Liver (tissue), 9 donors: ENCODE data around the gene CDH19. TPM values are rescaled to one million over a fixed set of nuclear protein-coding genes. Genes with fewer than 3 reads are reported as not detected.

ENCODE experiments used
- DNase-seq: peaks from one replicate; pipeline ENCODE4 v3.0.0-alpha.2; 2017; ENCODE audit warnings: low spot score
- H3K27ac ChIP-seq, 2 donors: one replicate each; pipeline ENCODE4 v1.7.0; 2013; ENCODE audit warnings: inconsistent platforms in 2 of 2, low read length in 2 of 2, control low read depth in 1 of 2, low read depth in 1 of 2, mild to moderate bottlenecking in 1 of 2
- H3K27me3 ChIP-seq, 4 donors: one replicate each; pipeline versions ENCODE4 v1.6.1 to v1.7.0; 2013; ENCODE audit warnings: low read length in 3 of 4, inconsistent platforms in 1 of 4, mild to moderate bottlenecking in 1 of 4, moderate library complexity in 1 of 4; ENCODE audit not compliant: control insufficient read depth in 4 of 4, insufficient read depth in 4 of 4
- H3K36me3 ChIP-seq, 4 donors: one replicate each; pipeline versions ENCODE4 v1.6.1 to v1.7.0; 2013; ENCODE audit warnings: low read length in 3 of 4, mild to moderate bottlenecking in 3 of 4, low read depth in 1 of 4, moderate library complexity in 1 of 4; ENCODE audit not compliant: control insufficient read depth in 4 of 4, insufficient read depth in 3 of 4
- H3K4me1 ChIP-seq, 4 donors: one replicate each; pipeline versions ENCODE4 v1.6.1 to v1.7.0; 2013; ENCODE audit warnings: low read length in 3 of 4, mild to moderate bottlenecking in 3 of 4, moderate library complexity in 1 of 4; ENCODE audit not compliant: control insufficient read depth in 4 of 4, insufficient read depth in 4 of 4
- H3K4me3 ChIP-seq, 3 donors: one replicate each; pipeline versions ENCODE4 v1.6.1 to v1.7.0; 2013; ENCODE audit warnings: low read length in 3 of 3, control low read depth in 1 of 3, low read depth in 1 of 3, mild to moderate bottlenecking in 1 of 3
- H3K9ac ChIP-seq, 2 donors: one replicate each; pipeline ENCODE4 v1.7.0; 2013; ENCODE audit warnings: low read length in 2 of 2, mild to moderate bottlenecking in 2 of 2, moderate library complexity in 2 of 2, control low read depth in 1 of 2, low read depth in 1 of 2
- H3K9me3 ChIP-seq, 4 donors: one replicate each; pipeline versions ENCODE4 v1.6.1 to v1.7.0; 2013; ENCODE audit warnings: low read length in 3 of 4; ENCODE audit not compliant: control insufficient read depth in 4 of 4
- EGR1 ChIP-seq, 2 donors: IDR thresholded peaks; 2 replicates each; pipeline ENCODE4 v1.6.1; 2016 to 2018; ENCODE audit warnings: antibody characterized with exemption in 2 of 2, low read depth in 2 of 2
- FOXA1 ChIP-seq: IDR thresholded peaks from 2 replicates; pipeline ENCODE4 v1.6.1; 2016; ENCODE audit warnings: antibody characterized with exemption
- GABPA ChIP-seq, 2 donors: IDR thresholded peaks in 1 of 2; conservative IDR thresholded peaks in 1 of 2; 2 replicates each; pipeline ENCODE4 v1.6.1; 2016; ENCODE audit warnings: antibody characterized with exemption in 2 of 2, mild to moderate bottlenecking in 1 of 2, moderate library complexity in 1 of 2
- HNF4A ChIP-seq, 2 donors: conservative IDR thresholded peaks; 2 replicates each; pipeline ENCODE4 v1.6.1; 2016; ENCODE audit warnings: antibody characterized with exemption in 2 of 2, mild to moderate bottlenecking in 2 of 2
- HNF4G ChIP-seq: IDR thresholded peaks from 2 replicates; pipeline ENCODE4 v1.6.1; 2016; ENCODE audit warnings: antibody characterized with exemption
- JUND ChIP-seq, 2 donors: IDR thresholded peaks; 2 replicates each; pipeline ENCODE4 v1.6.1; 2016; ENCODE audit warnings: antibody characterized with exemption in 2 of 2
- NR2F2 ChIP-seq: IDR thresholded peaks from 2 replicates; pipeline ENCODE4 v1.6.1; 2016; ENCODE audit warnings: antibody characterized with exemption
- RAD21 ChIP-seq, 2 donors: IDR thresholded peaks; 2 replicates each; pipeline ENCODE4 v1.6.1; 2016; ENCODE audit warnings: antibody characterized with exemption in 2 of 2, mild to moderate bottlenecking in 2 of 2
- RXRA ChIP-seq, 2 donors: IDR thresholded peaks; 2 replicates each; pipeline ENCODE4 v1.6.1; 2017 to 2018; ENCODE audit warnings: antibody characterized with exemption in 2 of 2, mild to moderate bottlenecking in 1 of 2
- SP1 ChIP-seq: IDR thresholded peaks from 2 replicates; pipeline ENCODE4 v1.6.1; 2018; ENCODE audit warnings: antibody characterized with exemption, mild to moderate bottlenecking
- TAF1 ChIP-seq: conservative IDR thresholded peaks from 2 replicates; pipeline ENCODE4 v1.6.1; 2016; ENCODE audit warnings: antibody characterized with exemption, mild to moderate bottlenecking
- YY1 ChIP-seq: IDR thresholded peaks from 2 replicates; pipeline ENCODE4 v1.6.1; 2016; ENCODE audit warnings: antibody characterized with exemption, mild to moderate bottlenecking
- WGBS: extraction: QIAGEN DNeasy Blood & Tissue Kit; methylation state at CpG from one replicate; pipeline ENCODE4 v1.1.7; 2013; 5-methylcytosine and 5-hydroxymethylcytosine counted together
- polyA plus RNA-seq, 2 donors: library from polyadenylated mRNA; stranded (reverse) in 1 of 2; unstranded in 1 of 2; fragments of 200-250 nt in 1 of 2; fragments of >200 nt in 1 of 2; fragmentation: Nextera tagmentation in 1 of 2; extraction: Ambion mirVana in 1 of 2; gene quantifications; one replicate each; pipeline versions ENCODE4 v1.2.1 to v1.2.3, GENCODE V29; 2013 to 2015
- total RNA-seq, 2 donors: library from RNA; depleted of rRNA; stranded (reverse); fragments of >200 nt; gene quantifications; one replicate each; pipeline ENCODE4 v1.2.3, GENCODE V29; 2014
- TF ChIP-seq, protein P1 (sequence below): IDR thresholded peaks from 2 replicates; pipeline ENCODE4 v1.6.1; 2016; ENCODE audit warnings: antibody characterized with exemption
- TF ChIP-seq, protein P2 (sequence below): IDR thresholded peaks from 2 replicates; pipeline ENCODE4 v1.6.1; 2016; ENCODE audit warnings: antibody characterized with exemption
- TF ChIP-seq, protein P3 (sequence below): fragments of 150-350 bp; IDR thresholded peaks from 2 replicates; pipeline ENCODE4 v1.5.1; 2017; ENCODE audit warnings: improper control_type of control experiment, low read depth, low read length; ENCODE audit not compliant: missing input control
- TF ChIP-seq, protein P4 (sequence below): IDR thresholded peaks from 2 replicates; pipeline ENCODE4 v1.6.1; 2016; ENCODE audit warnings: antibody characterized with exemption, mild to moderate bottlenecking
- TF ChIP-seq, protein P5 (sequence below): IDR thresholded peaks from 2 replicates; pipeline ENCODE4 v1.6.1; 2016; ENCODE audit warnings: antibody characterized with exemption
- donor health status: healthy.
- donor health status: healthy.
- donor health status: healthy.
- donor health status: healthy.
- donor health status: healthy.

Gene CDH19
- total and polyA plus RNA-seq, 4 donors: 0.65 to 8.0 (median 1.5) TPM

DNA sequence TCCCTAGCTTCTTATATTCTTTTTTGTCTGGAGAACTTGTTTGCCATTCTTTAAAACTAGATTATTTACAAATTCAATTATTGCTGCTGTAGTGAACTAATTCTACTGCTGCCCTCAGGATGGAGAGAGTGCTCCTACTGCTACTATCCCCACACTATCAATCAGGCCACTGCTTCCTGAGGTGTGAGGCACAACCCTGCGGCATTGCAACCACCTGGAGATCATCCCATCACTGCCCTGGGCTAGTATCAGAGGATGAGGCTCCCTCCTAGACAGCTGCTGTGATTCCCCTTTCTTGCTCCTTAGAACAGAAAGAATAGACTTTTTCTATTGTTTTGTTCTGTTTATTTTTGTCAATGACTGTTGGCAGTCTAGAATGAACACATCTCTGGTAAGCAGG lies 146.6 kb downstream of the CDH19 start:
- Histone ChIP-seq H3K36me3 (no peaks in the 10 kb centered on the region), H3K9ac (no peak overlapping the region), H3K9me3 (no peaks in the 10 kb centered on the region), H3K4me3 (no peak overlapping the region), H3K4me1 (no peaks in the 10 kb centered on the region), H3K27me3 (peaks cover 0 to 4% (median 0%) of the 10 kb centered on the region in 4 donors), H3K27ac (no peak overlapping the region)
- no peak for DNase-seq
- 44% methylated on average over 1 of the region's 1 CpG for WGBS
- TF ChIP-seq GABPA (IDR thresholded peaks at IDR 0.05 in 1 of 2, conservative IDR thresholded peaks at IDR 0.05 in 1 of 2) (no peak), JUND (IDR thresholded peaks at IDR 0.05) (no peak), SP1 (no peak), HNF4G (no peak), RAD21 (IDR thresholded peaks at IDR 0.05) (no peak), EGR1 (IDR thresholded peaks at IDR 0.05; ENCODE audit: low read depth in 2 of 2) (no peak), NR2F2 (no peak), HNF4A (conservative IDR thresholded peaks at IDR 0.05) (no peak), TAF1 (no peak), FOXA1 (no peak), YY1 (no peak), RXRA (IDR thresholded peaks at IDR 0.05) (no peak)
- TF ChIP-seq, protein P1, sequence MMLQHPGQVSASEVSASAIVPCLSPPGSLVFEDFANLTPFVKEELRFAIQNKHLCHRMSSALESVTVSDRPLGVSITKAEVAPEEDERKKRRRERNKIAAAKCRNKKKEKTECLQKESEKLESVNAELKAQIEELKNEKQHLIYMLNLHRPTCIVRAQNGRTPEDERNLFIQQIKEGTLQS: no peak
- TF ChIP-seq, protein P2, sequence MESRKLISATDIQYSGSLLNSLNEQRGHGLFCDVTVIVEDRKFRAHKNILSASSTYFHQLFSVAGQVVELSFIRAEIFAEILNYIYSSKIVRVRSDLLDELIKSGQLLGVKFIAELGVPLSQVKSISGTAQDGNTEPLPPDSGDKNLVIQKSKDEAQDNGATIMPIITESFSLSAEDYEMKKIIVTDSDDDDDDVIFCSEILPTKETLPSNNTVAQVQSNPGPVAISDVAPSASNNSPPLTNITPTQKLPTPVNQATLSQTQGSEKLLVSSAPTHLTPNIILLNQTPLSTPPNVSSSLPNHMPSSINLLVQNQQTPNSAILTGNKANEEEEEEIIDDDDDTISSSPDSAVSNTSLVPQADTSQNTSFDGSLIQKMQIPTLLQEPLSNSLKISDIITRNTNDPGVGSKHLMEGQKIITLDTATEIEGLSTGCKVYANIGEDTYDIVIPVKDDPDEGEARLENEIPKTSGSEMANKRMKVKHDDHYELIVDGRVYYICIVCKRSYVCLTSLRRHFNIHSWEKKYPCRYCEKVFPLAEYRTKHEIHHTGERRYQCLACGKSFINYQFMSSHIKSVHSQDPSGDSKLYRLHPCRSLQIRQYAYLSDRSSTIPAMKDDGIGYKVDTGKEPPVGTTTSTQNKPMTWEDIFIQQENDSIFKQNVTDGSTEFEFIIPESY: no peak
- TF ChIP-seq, protein P3, sequence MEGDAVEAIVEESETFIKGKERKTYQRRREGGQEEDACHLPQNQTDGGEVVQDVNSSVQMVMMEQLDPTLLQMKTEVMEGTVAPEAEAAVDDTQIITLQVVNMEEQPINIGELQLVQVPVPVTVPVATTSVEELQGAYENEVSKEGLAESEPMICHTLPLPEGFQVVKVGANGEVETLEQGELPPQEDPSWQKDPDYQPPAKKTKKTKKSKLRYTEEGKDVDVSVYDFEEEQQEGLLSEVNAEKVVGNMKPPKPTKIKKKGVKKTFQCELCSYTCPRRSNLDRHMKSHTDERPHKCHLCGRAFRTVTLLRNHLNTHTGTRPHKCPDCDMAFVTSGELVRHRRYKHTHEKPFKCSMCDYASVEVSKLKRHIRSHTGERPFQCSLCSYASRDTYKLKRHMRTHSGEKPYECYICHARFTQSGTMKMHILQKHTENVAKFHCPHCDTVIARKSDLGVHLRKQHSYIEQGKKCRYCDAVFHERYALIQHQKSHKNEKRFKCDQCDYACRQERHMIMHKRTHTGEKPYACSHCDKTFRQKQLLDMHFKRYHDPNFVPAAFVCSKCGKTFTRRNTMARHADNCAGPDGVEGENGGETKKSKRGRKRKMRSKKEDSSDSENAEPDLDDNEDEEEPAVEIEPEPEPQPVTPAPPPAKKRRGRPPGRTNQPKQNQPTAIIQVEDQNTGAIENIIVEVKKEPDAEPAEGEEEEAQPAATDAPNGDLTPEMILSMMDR: no peak
- TF ChIP-seq, protein P4, sequence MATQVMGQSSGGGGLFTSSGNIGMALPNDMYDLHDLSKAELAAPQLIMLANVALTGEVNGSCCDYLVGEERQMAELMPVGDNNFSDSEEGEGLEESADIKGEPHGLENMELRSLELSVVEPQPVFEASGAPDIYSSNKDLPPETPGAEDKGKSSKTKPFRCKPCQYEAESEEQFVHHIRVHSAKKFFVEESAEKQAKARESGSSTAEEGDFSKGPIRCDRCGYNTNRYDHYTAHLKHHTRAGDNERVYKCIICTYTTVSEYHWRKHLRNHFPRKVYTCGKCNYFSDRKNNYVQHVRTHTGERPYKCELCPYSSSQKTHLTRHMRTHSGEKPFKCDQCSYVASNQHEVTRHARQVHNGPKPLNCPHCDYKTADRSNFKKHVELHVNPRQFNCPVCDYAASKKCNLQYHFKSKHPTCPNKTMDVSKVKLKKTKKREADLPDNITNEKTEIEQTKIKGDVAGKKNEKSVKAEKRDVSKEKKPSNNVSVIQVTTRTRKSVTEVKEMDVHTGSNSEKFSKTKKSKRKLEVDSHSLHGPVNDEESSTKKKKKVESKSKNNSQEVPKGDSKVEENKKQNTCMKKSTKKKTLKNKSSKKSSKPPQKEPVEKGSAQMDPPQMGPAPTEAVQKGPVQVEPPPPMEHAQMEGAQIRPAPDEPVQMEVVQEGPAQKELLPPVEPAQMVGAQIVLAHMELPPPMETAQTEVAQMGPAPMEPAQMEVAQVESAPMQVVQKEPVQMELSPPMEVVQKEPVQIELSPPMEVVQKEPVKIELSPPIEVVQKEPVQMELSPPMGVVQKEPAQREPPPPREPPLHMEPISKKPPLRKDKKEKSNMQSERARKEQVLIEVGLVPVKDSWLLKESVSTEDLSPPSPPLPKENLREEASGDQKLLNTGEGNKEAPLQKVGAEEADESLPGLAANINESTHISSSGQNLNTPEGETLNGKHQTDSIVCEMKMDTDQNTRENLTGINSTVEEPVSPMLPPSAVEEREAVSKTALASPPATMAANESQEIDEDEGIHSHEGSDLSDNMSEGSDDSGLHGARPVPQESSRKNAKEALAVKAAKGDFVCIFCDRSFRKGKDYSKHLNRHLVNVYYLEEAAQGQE: no peak
- TF ChIP-seq, protein P5, sequence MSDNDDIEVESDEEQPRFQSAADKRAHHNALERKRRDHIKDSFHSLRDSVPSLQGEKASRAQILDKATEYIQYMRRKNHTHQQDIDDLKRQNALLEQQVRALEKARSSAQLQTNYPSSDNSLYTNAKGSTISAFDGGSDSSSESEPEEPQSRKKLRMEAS: no peak
